NCI-H82 (cell line): ENCODE results near the gene C4BPB.
"Not testable (repeated sequence)": the region's sequence is repeated elsewhere in the genome, so short reads cannot be mapped to it uniquely, and the experiment has no call there.

Experiments
- DNase-seq: peaks from one replicate; lab custom pipeline; 2025; lab: John Stamatoyannopoulos, UW

The C4BPB gene

GRCh38 chr1:207088701-207089626 lies at the start of gene C4BPB:
Gene C4BPB (plus strand): TSS chr1:207088860. CDS start chr1:207089532, 672 bp downstream.
- DNase-seq: no peak

- no peak for DNase-seq
Observed at GRCh38 chr1:207039380-207040180, 49.1 kb upstream of the C4BPB start.

GRCh38 chr1:207040181-207040533 lies 48.5 kb upstream of the C4BPB start:
- no peak for DNase-seq

GRCh38 chr1:207041397-207041796 lies 47.3 kb upstream of the C4BPB start:
- not testable (repeated sequence) for DNase-seq

- DNase-seq: no peak
Observed at GRCh38 chr1:207045453-207045852, 43.2 kb upstream of the C4BPB start.

GRCh38 chr1:207047505-207047904 lies 41.2 kb upstream of the C4BPB start:
- DNase-seq: no peak

- no peak for DNase-seq
Observed at GRCh38 chr1:207048041-207048440, 40.6 kb upstream of the C4BPB start.

GRCh38 chr1:207049054-207049453 lies 39.6 kb upstream of the C4BPB start:
- DNase-seq: no peak

- DNase-seq: no peak
Observed at GRCh38 chr1:207049514-207049913, 39.1 kb upstream of the C4BPB start.

GRCh38 chr1:207049974-207050391 lies 38.7 kb upstream of the C4BPB start:
- peak; percentile 81 for DNase-seq

GRCh38 chr1:207050480-207051190 lies 38.0 kb upstream of the C4BPB start:
- DNase-seq: peak; percentile 95

- no peak for DNase-seq
Observed at GRCh38 chr1:207051191-207051943, 37.3 kb upstream of the C4BPB start, which contains the start of gene YOD1. Gene YOD1 (minus strand): TSS chr1:207051208. CDS start chr1:207051030, 178 bp downstream.

- peak; percentile 100 for DNase-seq
Observed at GRCh38 chr1:207052911-207053769, 35.5 kb upstream of the C4BPB start, which contains the start of gene PFKFB2. Gene PFKFB2 (plus strand): TSS chr1:207053275. CDS start chr1:207054718, 1,443 bp downstream.

GRCh38 chr1:207054491-207054890 lies 34.2 kb upstream of the C4BPB start:
- no peak for DNase-seq

GRCh38 chr1:207055386-207056001 lies 33.2 kb upstream of the C4BPB start:
- no peak for DNase-seq

GRCh38 chr1:207056673-207057072 lies 32.0 kb upstream of the C4BPB start:
- DNase-seq: no peak

GRCh38 chr1:207058252-207058651 lies 30.4 kb upstream of the C4BPB start:
- no peak for DNase-seq

- DNase-seq: peak; percentile 77
Observed at GRCh38 chr1:207058878-207059867, 29.5 kb upstream of the C4BPB start.

- no peak for DNase-seq
Observed at GRCh38 chr1:207059881-207060280, 28.8 kb upstream of the C4BPB start.
